Measurements from ENCODE around the gene FGFR3.

- no peak for TF ChIP-seq CTCF (IDR thresholded peaks at IDR 0.05; ENCODE audit: low read depth, low read length)
- TF ChIP-seq POLR2A (IDR thresholded peaks at IDR 0.05; ENCODE audit: extremely low read depth, insufficient read length): no peak
- TF ChIP-seq MYC (IDR thresholded peaks at IDR 0.05; ENCODE audit: low read depth, low read length): no peak
Measured at GRCh38 chr4:1788254-1788973, 4.7 kb upstream of the FGFR3 start.

All from NB4 (cell line).